Neural progenitor cell (in vitro differentiated cells): ENCODE measurements around the gene MMP20.

ENCODE experiments used
- CTCF ChIP-seq: fragments of 200-600 bp; sonication (generic); IDR thresholded peaks from 2 replicates; pipeline ENCODE4 v1.5.1; 2017; ENCODE audit warnings: antibody characterized with exemption, mild to moderate bottlenecking
- EZH2 ChIP-seq: fragments of 200-600 bp; sonication (generic); IDR thresholded peaks from 2 replicates; pipeline ENCODE4 v1.6.1; 2017; ENCODE audit warnings: antibody characterized with exemption, mild to moderate bottlenecking, moderate library complexity

- TF ChIP-seq CTCF (no peak), EZH2 (no peak)
These were observed 41.8 kb downstream of the MMP20 start for GRCh38 chr11:102583141-102583873.
